GM12878 (cell line): ENCODE data around the gene EYA4.

ENCODE experiments used
- ATF7 ChIP-seq: fragments of 450-650 bp; IDR thresholded peaks from 2 replicates; pipeline ENCODE4 v1.6.1; 2016; ENCODE audit warnings: low read depth, mild to moderate bottlenecking
- BHLHE40 ChIP-seq, 2 experiments: fragments of 450-650 bp in 1 of 2; IDR thresholded peaks; 2 replicates each; pipeline ENCODE4 v1.6.1; 2011 to 2017; ENCODE audit warnings: low read depth in 2 of 2, borderline replicate concordance in 1 of 2, improper control_type of control experiment in 1 of 2, low read length in 1 of 2, mild to moderate bottlenecking in 1 of 2
- EZH2 ChIP-seq: IDR thresholded peaks from 2 replicates; pipeline ENCODE4 v1.6.1; 2012; ENCODE audit warnings: low read depth, mild to moderate bottlenecking, control low read depth, inconsistent platforms, low read length, borderline replicate concordance; ENCODE audit not compliant: control insufficient read depth
- KDM1A ChIP-seq: fragments of 200-600 bp; sonication (generic); IDR thresholded peaks from 2 replicates; pipeline ENCODE4 v1.6.1; 2016; ENCODE audit warnings: borderline replicate concordance
- PAX8 ChIP-seq: fragments of 450-650 bp; IDR thresholded peaks from 2 replicates; pipeline ENCODE4 v1.6.1; 2017; ENCODE audit warnings: mild to moderate bottlenecking, moderate library complexity
- SMARCA5 ChIP-seq: fragments of 450-650 bp; IDR thresholded peaks from 2 replicates; pipeline ENCODE4 v1.6.1; 2017; ENCODE audit warnings: mild to moderate bottlenecking
- SMC3 ChIP-seq: IDR thresholded peaks from 2 replicates; pipeline ENCODE4 v1.6.1; 2011; ENCODE audit warnings: low read length, improper control_type of control experiment, borderline replicate concordance
- TAF1 ChIP-seq: IDR thresholded peaks from 2 replicates; pipeline ENCODE4 v1.6.1; 2011; ENCODE audit warnings: mild to moderate bottlenecking, low read depth, low read length, borderline replicate concordance
- ZNF274 ChIP-seq: IDR thresholded peaks from one replicate; pipeline ENCODE4 v1.8.0; 2011; ENCODE audit not compliant: insufficient read length, insufficient read depth
- TF ChIP-seq, protein P1 (sequence below), 3 experiments: IDR thresholded peaks in 2 of 3; conservative IDR thresholded peaks in 1 of 3; 2 replicates each; pipeline ENCODE4 v1.5.1; 2011; ENCODE audit warnings: low read depth in 3 of 3, low read length in 3 of 3, mild to moderate bottlenecking in 3 of 3, control low read depth in 2 of 3, moderate library complexity in 2 of 3, inconsistent platforms in 1 of 3, mixed read lengths in 1 of 3; ENCODE audit not compliant: control insufficient read depth in 2 of 3, insufficient read depth in 1 of 3; ENCODE audit errors: extremely low read depth in 1 of 3
- TF ChIP-seq, protein P2 (sequence below): IDR thresholded peaks from 2 replicates; pipeline ENCODE4 v1.6.1; 2011; ENCODE audit warnings: low read depth, low read length, improper control_type of control experiment, borderline replicate concordance

DNA sequence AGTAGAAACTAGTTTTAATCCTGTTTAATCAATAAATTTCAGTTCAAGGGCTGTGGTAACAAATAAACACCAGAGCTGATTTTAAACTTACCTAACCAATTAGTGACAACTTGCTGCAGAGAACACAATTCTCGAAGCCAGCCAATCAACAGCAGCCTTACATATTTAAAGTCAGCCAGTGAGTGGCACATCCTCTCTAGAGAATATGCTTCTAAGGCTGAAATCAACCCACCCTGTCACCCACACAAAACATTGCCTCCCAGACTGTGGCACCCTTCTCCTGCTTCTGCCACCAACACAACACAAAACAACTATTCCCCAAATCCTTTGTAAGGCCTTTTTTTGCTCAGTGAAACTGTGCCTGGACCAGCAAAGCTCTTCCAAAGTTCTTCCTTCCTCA, 306.0 kb downstream of the EYA4 start:
- TF ChIP-seq KDM1A: no peak
- TF ChIP-seq SMARCA5: no peak
- TF ChIP-seq BHLHE40 (IDR thresholded peaks at IDR 0.05; ENCODE audit: borderline replicate concordance in 1 of 2, low read depth in 2 of 2, low read length in 1 of 2): no peak
- no peak for TF ChIP-seq ZNF274
- TF ChIP-seq TAF1: no peak
- TF ChIP-seq, protein P1, sequence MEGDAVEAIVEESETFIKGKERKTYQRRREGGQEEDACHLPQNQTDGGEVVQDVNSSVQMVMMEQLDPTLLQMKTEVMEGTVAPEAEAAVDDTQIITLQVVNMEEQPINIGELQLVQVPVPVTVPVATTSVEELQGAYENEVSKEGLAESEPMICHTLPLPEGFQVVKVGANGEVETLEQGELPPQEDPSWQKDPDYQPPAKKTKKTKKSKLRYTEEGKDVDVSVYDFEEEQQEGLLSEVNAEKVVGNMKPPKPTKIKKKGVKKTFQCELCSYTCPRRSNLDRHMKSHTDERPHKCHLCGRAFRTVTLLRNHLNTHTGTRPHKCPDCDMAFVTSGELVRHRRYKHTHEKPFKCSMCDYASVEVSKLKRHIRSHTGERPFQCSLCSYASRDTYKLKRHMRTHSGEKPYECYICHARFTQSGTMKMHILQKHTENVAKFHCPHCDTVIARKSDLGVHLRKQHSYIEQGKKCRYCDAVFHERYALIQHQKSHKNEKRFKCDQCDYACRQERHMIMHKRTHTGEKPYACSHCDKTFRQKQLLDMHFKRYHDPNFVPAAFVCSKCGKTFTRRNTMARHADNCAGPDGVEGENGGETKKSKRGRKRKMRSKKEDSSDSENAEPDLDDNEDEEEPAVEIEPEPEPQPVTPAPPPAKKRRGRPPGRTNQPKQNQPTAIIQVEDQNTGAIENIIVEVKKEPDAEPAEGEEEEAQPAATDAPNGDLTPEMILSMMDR (IDR thresholded peaks at IDR 0.05 in 2 of 3, conservative IDR thresholded peaks at IDR 0.05 in 1 of 3; ENCODE audit: control insufficient read depth in 2 of 3, extremely low read depth in 1 of 3, insufficient read depth in 1 of 3, low read depth in 3 of 3, low read length in 3 of 3): no peak
- no peak for TF ChIP-seq SMC3
- no peak for TF ChIP-seq ATF7
- no peak for TF ChIP-seq EZH2
- TF ChIP-seq, protein P2, sequence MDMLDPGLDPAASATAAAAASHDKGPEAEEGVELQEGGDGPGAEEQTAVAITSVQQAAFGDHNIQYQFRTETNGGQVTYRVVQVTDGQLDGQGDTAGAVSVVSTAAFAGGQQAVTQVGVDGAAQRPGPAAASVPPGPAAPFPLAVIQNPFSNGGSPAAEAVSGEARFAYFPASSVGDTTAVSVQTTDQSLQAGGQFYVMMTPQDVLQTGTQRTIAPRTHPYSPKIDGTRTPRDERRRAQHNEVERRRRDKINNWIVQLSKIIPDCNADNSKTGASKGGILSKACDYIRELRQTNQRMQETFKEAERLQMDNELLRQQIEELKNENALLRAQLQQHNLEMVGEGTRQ: no peak
- no peak for TF ChIP-seq PAX8
